Endothelial cell of umbilical vein (primary cell): ENCODE measurements around the gene TMEM43. TPM values are rescaled to one million over a fixed set of nuclear protein-coding genes. Genes with fewer than 3 reads are reported as not detected.

Experiments
- BruUV-seq: library from RNA; stranded (reverse); fragments of 400-500 nt; replicated peaks from 2 replicates; lab custom pipeline; 2021; lab: Mats Ljungman, UMichigan
- CTCF ChIA-PET: fragments of 300-600, 350-600 bp; sonication (Branson Sonifier 250); formaldehyde crosslinking; loops from one replicate; lab custom pipeline; 2021; ENCODE audit warnings: antibody characterized with exemption, inconsistent platforms; lab: Charles Lee
- POLR2A ChIA-PET: fragments of 300-600, 350-600 bp; sonication (Branson Sonifier 250); formaldehyde crosslinking; loops from one replicate; lab custom pipeline; 2021; ENCODE audit warnings: antibody characterized with exemption, inconsistent platforms; lab: Charles Lee
- DNase-seq: peaks from one replicate; pipeline ENCODE4 v3.0.0-alpha.2; 2011; ENCODE audit warnings: low read depth, low spot score
- FAIRE-seq: peaks from 2 replicates; lab custom pipeline; 2011; peaks lifted over from hg19 to GRCh38; lab: Jason Lieb, UNC
- H2AFZ ChIP-seq: 2 replicates; pipeline ENCODE4 v1.6.0; 2012; ENCODE audit warnings: low read depth, low read length, control low read depth, inconsistent platforms
- H3K27ac ChIP-seq: 2 replicates; pipeline ENCODE4 v1.5.1; 2011; ENCODE audit warnings: low read depth, mild to moderate bottlenecking, control low read depth, low read length, moderate library complexity; ENCODE audit not compliant: insufficient read depth
- H3K27me3 ChIP-seq, 2 experiments: 2 replicates each; pipeline versions ENCODE4 v1.6.0 to v1.6.1; 2011; ENCODE audit warnings: low read length in 2 of 2, mixed read lengths in 1 of 2; ENCODE audit not compliant: control insufficient read depth in 2 of 2, insufficient read depth in 2 of 2
- H3K36me3 ChIP-seq, 2 experiments: 2 replicates in 1 of 2; 3 replicates in 1 of 2; pipeline ENCODE4 v1.5.1; 2011; ENCODE audit warnings: low read length in 2 of 2, mild to moderate bottlenecking in 1 of 2, moderate library complexity in 1 of 2; ENCODE audit not compliant: control insufficient read depth in 2 of 2, insufficient read depth in 2 of 2; ENCODE audit errors: extremely low read depth in 1 of 2
- H3K4me1 ChIP-seq: 3 replicates; pipeline ENCODE4 v1.5.1; 2011; ENCODE audit warnings: mild to moderate bottlenecking, low read length; ENCODE audit not compliant: control insufficient read depth, insufficient read depth; ENCODE audit errors: extremely low read depth
- H3K4me2 ChIP-seq: 2 replicates; pipeline ENCODE4 v1.6.1; 2011; ENCODE audit warnings: low read length, control low read depth, mixed read lengths; ENCODE audit not compliant: insufficient read depth
- H3K4me3 ChIP-seq, 3 experiments: fragments of 200-600 bp in 1 of 3; sonication (generic), shearing (Covaris generic) in 1 of 3; replicated peaks in 1 of 3; 2 replicates each; pipeline ENCODE4 v1.5.1; 2011 to 2016; ENCODE audit warnings: control low read depth in 3 of 3, low read length in 3 of 3, mild to moderate bottlenecking in 2 of 3, inconsistent platforms in 1 of 3, low read depth in 1 of 3, moderate library complexity in 1 of 3; ENCODE audit not compliant: insufficient read depth in 1 of 3
- H3K79me2 ChIP-seq: 2 replicates; pipeline ENCODE4 v1.6.0; 2012; ENCODE audit warnings: low read length, inconsistent platforms; ENCODE audit not compliant: control insufficient read depth, insufficient read depth
- H3K9ac ChIP-seq: replicated peaks from 2 replicates; pipeline ENCODE3; 2011; ENCODE audit warnings: low read length, control low read depth; ENCODE audit not compliant: insufficient read depth; ENCODE audit errors: extremely low read depth
- H3K9me1 ChIP-seq: replicated peaks from 3 replicates; pipeline ENCODE4 v1.6.0; 2011; ENCODE audit warnings: mild to moderate bottlenecking, low read length; ENCODE audit not compliant: control insufficient read depth, insufficient read depth; ENCODE audit errors: extremely low read depth
- H3K9me3 ChIP-seq: replicated peaks from 2 replicates; pipeline ENCODE4 v1.5.1; 2012; ENCODE audit warnings: low read length, inconsistent platforms; ENCODE audit not compliant: control insufficient read depth, insufficient read depth
- H4K20me1 ChIP-seq: replicated peaks from 2 replicates; pipeline ENCODE3; 2011; ENCODE audit warnings: mild to moderate bottlenecking, low read length; ENCODE audit not compliant: control insufficient read depth, insufficient read depth; ENCODE audit errors: extremely low read depth
- EZH2 ChIP-seq: IDR thresholded peaks from 2 replicates; pipeline ENCODE4 v1.6.1; 2012; ENCODE audit warnings: borderline replicate concordance, low read depth, mild to moderate bottlenecking, moderate library complexity, low read length, inconsistent platforms; ENCODE audit not compliant: severe bottlenecking
- FOS ChIP-seq: IDR thresholded peaks from 2 replicates; pipeline ENCODE4 v1.6.1; 2011; ENCODE audit warnings: mild to moderate bottlenecking, low read length, moderate library complexity, borderline replicate concordance; ENCODE audit not compliant: insufficient read depth
- GATA2 ChIP-seq: IDR thresholded peaks from 2 replicates; pipeline ENCODE4 v1.7.0; 2011; ENCODE audit warnings: low read depth, mild to moderate bottlenecking, moderate library complexity, mixed read lengths, low read length; ENCODE audit not compliant: insufficient read length, insufficient read depth
- JUN ChIP-seq: IDR thresholded peaks from 2 replicates; pipeline ENCODE4 v1.6.1; 2011; ENCODE audit warnings: borderline replicate concordance, low read depth; ENCODE audit not compliant: insufficient read length, insufficient read depth
- MAX ChIP-seq: IDR thresholded peaks from 2 replicates; pipeline ENCODE4 v1.6.1; 2011; ENCODE audit not compliant: insufficient read depth, insufficient read length
- MYC ChIP-seq: IDR thresholded peaks from one replicate; pipeline ENCODE4 v1.6.1; 2011; ENCODE audit warnings: mild to moderate bottlenecking, low read depth, low read length
- POLR2A ChIP-seq: IDR thresholded peaks from 2 replicates; pipeline ENCODE4 v1.6.1; 2012; ENCODE audit warnings: low read depth, mild to moderate bottlenecking, control low read depth, low read length
- POLR2AphosphoS5 ChIP-seq: IDR thresholded peaks from 2 replicates; pipeline ENCODE4 v1.6.1; 2012; ENCODE audit warnings: low read depth, mild to moderate bottlenecking, control low read depth, low read length, moderate library complexity; ENCODE audit not compliant: insufficient read depth
- dilution Hi-C: fragments of 300-500 bp; cut with MboI; formaldehyde crosslinking; loops from one replicate; pipeline ENCODE4 v1.15.0; 2019; ENCODE audit warnings: low sequenced_read_pairs; ENCODE audit not compliant: extremely low pct_ligation_motif_present
- intact Hi-C: fragments of 100-400 bp; cut with micrococcal nuclease; formaldehyde crosslinking; loops from one replicate; pipeline ENCODE4 v1.10.0; 2022
- polyA plus RNA-seq, 4 experiments: library from polyadenylated mRNA; depleted of rRNA in 3 of 4; stranded (reverse) in 3 of 4; unstranded in 1 of 4; fragments of >200 nt; gene quantifications; 2 replicates each; pipeline versions ENCODE4 v1.2.1 to v1.2.3, GENCODE V29; 2011 to 2012; ENCODE audit warnings: missing spikeins in 1 of 4
- total RNA-seq: library from RNA; stranded (reverse); gene quantifications from 2 replicates; pipeline ENCODE4 v1.2.3, GENCODE V29; 2021
- TF ChIP-seq, protein P1 (sequence below), 2 donors: IDR thresholded peaks; 1 replicate in 1 of 2; 2 replicates in 1 of 2; pipeline ENCODE4 v1.5.1; 2011; ENCODE audit warnings: low read length in 2 of 2, mild to moderate bottlenecking in 2 of 2, moderate library complexity in 2 of 2, control low read depth in 1 of 2, inconsistent platforms in 1 of 2, low read depth in 1 of 2; ENCODE audit not compliant: insufficient read depth in 1 of 2; ENCODE audit errors: extremely low read depth in 1 of 2

Gene TMEM43
- total and polyA plus RNA-seq, 2 donors (not counting 3 experiments of a cell fraction or from before 2014, with no cell fraction given): 80.6 to 119 TPM

DNA sequence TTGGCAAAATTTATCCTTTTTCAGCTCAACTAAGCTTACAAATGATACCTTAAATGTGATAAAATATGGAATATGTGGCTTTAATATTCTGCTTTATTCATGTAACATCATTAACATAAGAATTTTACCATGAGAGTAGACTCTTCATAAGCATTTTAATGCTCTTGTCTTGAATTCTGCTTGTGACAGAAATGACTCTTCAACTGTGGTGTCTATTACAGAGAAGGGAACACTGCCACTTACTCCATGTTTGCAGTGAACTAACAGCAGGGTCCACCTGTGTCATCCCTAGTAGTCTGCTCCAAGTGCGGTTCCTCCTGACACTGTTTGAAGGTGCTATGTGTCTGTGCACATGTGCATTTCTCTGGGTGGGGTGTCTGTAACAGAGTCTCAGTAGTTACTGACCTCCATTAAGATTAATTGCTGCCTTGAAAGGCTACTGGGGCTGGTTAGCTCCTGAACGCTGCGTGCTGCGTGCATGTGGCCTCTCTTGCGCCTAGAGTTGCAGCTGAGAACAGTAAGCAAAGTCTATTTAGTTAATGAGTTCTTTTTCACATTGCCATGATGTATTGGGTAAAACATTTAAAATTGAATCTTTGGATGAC lies 62.1 kb downstream of the TMEM43 start:
- H2AFZ ChIP-seq: no peak overlapping the region
- CTCF ChIA-PET: interaction anchor here (1.4 kb wide), 1 partner anchor 17 kb away, joined by 6 read pairs; no protein-coding TSS in a partner anchor
- BruUV-seq: no TSS peak
- H3K9me1 ChIP-seq: no peaks in the 10 kb centered on the region
- peaks cover 3 to 7% of the 10 kb centered on the region in 2 experiments for H3K36me3 ChIP-seq
- H3K4me1 ChIP-seq: no peaks in the 10 kb centered on the region
- H3K4me3 ChIP-seq: no peak overlapping the region
- intact Hi-C loops: no loop called here
- H3K9ac ChIP-seq: no peak overlapping the region
- no peak overlapping the region for H3K27ac ChIP-seq
- DNase-seq (no peak), FAIRE-seq (no peak)
- H3K4me2 ChIP-seq: no peak overlapping the region
- no peak for TF ChIP-seq MAX
- TF ChIP-seq JUN: no peak
- no peak for TF ChIP-seq GATA2
- TF ChIP-seq POLR2A: no peak
- no peak for TF ChIP-seq EZH2
- TF ChIP-seq, protein P1, sequence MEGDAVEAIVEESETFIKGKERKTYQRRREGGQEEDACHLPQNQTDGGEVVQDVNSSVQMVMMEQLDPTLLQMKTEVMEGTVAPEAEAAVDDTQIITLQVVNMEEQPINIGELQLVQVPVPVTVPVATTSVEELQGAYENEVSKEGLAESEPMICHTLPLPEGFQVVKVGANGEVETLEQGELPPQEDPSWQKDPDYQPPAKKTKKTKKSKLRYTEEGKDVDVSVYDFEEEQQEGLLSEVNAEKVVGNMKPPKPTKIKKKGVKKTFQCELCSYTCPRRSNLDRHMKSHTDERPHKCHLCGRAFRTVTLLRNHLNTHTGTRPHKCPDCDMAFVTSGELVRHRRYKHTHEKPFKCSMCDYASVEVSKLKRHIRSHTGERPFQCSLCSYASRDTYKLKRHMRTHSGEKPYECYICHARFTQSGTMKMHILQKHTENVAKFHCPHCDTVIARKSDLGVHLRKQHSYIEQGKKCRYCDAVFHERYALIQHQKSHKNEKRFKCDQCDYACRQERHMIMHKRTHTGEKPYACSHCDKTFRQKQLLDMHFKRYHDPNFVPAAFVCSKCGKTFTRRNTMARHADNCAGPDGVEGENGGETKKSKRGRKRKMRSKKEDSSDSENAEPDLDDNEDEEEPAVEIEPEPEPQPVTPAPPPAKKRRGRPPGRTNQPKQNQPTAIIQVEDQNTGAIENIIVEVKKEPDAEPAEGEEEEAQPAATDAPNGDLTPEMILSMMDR (IDR thresholded peaks at IDR 0.05; ENCODE audit: extremely low read depth in 1 of 2, insufficient read depth in 1 of 2, low read depth in 1 of 2, low read length in 2 of 2): no peak
- TF ChIP-seq MYC: no peak
- no peak for TF ChIP-seq POLR2AphosphoS5
- TF ChIP-seq FOS: no peak
- no peaks in the 10 kb centered on the region for H3K27me3 ChIP-seq
- H3K9me3 ChIP-seq: no peaks in the 10 kb centered on the region
- POLR2A ChIA-PET: no interaction called here
- no peaks in the 10 kb centered on the region for H4K20me1 ChIP-seq
- peaks cover 19% of the 10 kb centered on the region for H3K79me2 ChIP-seq
- dilution Hi-C loops: no loop called here
